Endodermal cell (in vitro differentiated cells): ENCODE measurements around the gene ACAN. TPM values are rescaled to one million over a fixed set of nuclear protein-coding genes. Genes with fewer than 3 reads are reported as not detected.

ENCODE experiments used
- DNase-seq: peaks from one replicate; pipeline ENCODE4 v3.0.0-alpha.2; 2017
- H3K27ac ChIP-seq: 2 replicates; pipeline ENCODE4 v1.5.1; 2013; ENCODE audit warnings: mild to moderate bottlenecking, low read depth, low read length, moderate library complexity
- H3K27me3 ChIP-seq: 2 replicates; pipeline ENCODE4 v1.6.1; 2013; ENCODE audit warnings: mild to moderate bottlenecking, low read length, moderate library complexity; ENCODE audit not compliant: insufficient read depth, control insufficient read depth, poor library complexity, severe bottlenecking
- H3K36me3 ChIP-seq: 2 replicates; pipeline ENCODE4 v1.7.0; 2013; ENCODE audit warnings: mild to moderate bottlenecking, low read length, moderate library complexity; ENCODE audit not compliant: control insufficient read depth, insufficient read depth
- H3K4me1 ChIP-seq: one replicate; pipeline ENCODE4 v1.7.0; 2013; ENCODE audit warnings: low read length; ENCODE audit not compliant: control insufficient read depth, insufficient read depth
- H3K4me3 ChIP-seq: 2 replicates; pipeline ENCODE4 v1.5.1; 2013; ENCODE audit warnings: mild to moderate bottlenecking, low read length, moderate library complexity
- H3K9ac ChIP-seq: 2 replicates; pipeline ENCODE4 v1.6.1; 2013; ENCODE audit warnings: mild to moderate bottlenecking, low read length, moderate library complexity; ENCODE audit not compliant: poor library complexity, severe bottlenecking; ENCODE audit errors: extremely low read depth
- H3K9me3 ChIP-seq: 2 replicates; pipeline ENCODE4 v1.6.1; 2013; ENCODE audit warnings: mild to moderate bottlenecking, low read length, moderate library complexity; ENCODE audit not compliant: control insufficient read depth
- H3K27ac Mint-ChIP-seq: 2 replicates; pipeline ENCODE4 v1.8.0; 2020; ENCODE audit warnings: mixed read lengths
- H3K27me3 Mint-ChIP-seq: 2 replicates; pipeline ENCODE4 v1.8.0; 2021; ENCODE audit warnings: mild to moderate bottlenecking, mixed read lengths; ENCODE audit not compliant: insufficient read depth
- H3K36me3 Mint-ChIP-seq: 2 replicates; pipeline ENCODE4 v1.8.0; 2020; ENCODE audit warnings: low read depth, mixed read lengths
- H3K4me1 Mint-ChIP-seq: 2 replicates; pipeline ENCODE4 v1.8.0; 2020; ENCODE audit warnings: mixed read lengths
- H3K4me3 Mint-ChIP-seq: 2 replicates; pipeline ENCODE4 v1.8.0; 2020; ENCODE audit warnings: mild to moderate bottlenecking, moderate library complexity, mixed read lengths
- H3K9me3 Mint-ChIP-seq: 2 replicates; pipeline ENCODE4 v1.8.0; 2020; ENCODE audit warnings: mild to moderate bottlenecking, mixed read lengths
- WGBS, 2 experiments: methylation state at CpG; one replicate each; pipeline versions ENCODE4 v1.1.5 to v1.1.7; 2013; ENCODE audit warnings: missing lambda C conversion rate in 2 of 2, mixed read lengths in 1 of 2; ENCODE audit not compliant: insufficient coverage in 1 of 2, insufficient read length in 1 of 2; 5-methylcytosine and 5-hydroxymethylcytosine counted together
- total RNA-seq, 2 donors: library from RNA; stranded (reverse); fragmentation: NEBNext Ultra II Directional in 1 of 2; extraction: Animal tissue kit (Norgen Biotek cat#: 25700) in 1 of 2; gene quantifications; 2 replicates in 1 of 2; 3 replicates in 1 of 2; pipeline ENCODE4 v1.2.1, GENCODE V29; 2021
- TF ChIP-seq, protein P1 (sequence below): fragments of 200-600 bp; sonication (generic); conservative IDR thresholded peaks from 2 replicates; pipeline ENCODE4 v1.5.0; 2021; ENCODE audit warnings: antibody characterized with exemption, mild to moderate bottlenecking

The ACAN gene
- total RNA-seq, 2 donors from 2014 or later, result 0.38 to 0.75 TPM

DNA sequence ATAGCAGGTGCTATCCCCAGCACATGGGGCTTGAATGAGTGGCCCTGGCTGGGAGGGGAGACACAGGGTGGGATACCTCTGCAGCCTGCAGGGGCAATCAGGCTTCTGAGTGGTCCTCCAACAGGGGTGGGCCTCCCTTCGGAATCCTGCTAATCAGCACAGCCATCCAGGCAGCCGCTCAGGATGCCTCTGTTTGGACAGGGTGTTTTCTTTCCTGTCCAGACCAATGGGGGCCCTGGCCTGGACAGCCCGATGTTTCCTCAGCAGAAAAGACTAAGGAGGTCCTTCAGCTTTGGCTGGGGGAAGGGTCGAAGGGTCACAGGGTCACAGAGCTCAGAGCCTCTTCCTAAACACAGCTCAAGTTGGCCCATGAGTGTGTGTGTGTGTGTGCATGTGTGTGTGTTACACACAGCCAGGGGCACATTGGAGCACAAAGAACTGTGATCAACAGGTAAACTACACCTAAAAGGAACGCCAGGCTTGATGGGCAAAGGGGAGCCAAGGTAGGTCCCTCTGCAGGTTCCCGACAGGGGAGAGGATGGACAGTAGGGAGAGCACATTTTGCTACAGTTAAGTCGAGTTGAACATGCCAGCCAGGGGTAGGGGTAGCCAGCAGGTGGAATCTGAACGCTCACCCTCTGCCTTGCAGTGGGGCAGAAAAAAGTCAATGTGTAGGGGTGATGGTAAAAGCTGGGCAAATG, 93.2 kb downstream of the ACAN start:
- no peak overlapping the region for H3K27ac ChIP-seq
- no peak for DNase-seq
- H3K9ac ChIP-seq, result no peak overlapping the region
- peaks cover 14% of the 10 kb centered on the region for H3K36me3 ChIP-seq
- H3K4me1 ChIP-seq, result no peaks in the 10 kb centered on the region
- H3K9me3 ChIP-seq, result no peaks in the 10 kb centered on the region
- no peaks in the 10 kb centered on the region for H3K9me3 Mint-ChIP-seq
- H3K4me3 Mint-ChIP-seq, result no peak overlapping the region
- H3K27ac Mint-ChIP-seq, result no peak overlapping the region
- 67 to 88% methylated on average over 4 to 8 of the region's 8 CpGs for WGBS, 2 experiments
- peaks cover 35% of the 10 kb centered on the region for H3K27me3 Mint-ChIP-seq
- H3K27me3 ChIP-seq, result peaks cover 34% of the 10 kb centered on the region
- TF ChIP-seq, protein P1, sequence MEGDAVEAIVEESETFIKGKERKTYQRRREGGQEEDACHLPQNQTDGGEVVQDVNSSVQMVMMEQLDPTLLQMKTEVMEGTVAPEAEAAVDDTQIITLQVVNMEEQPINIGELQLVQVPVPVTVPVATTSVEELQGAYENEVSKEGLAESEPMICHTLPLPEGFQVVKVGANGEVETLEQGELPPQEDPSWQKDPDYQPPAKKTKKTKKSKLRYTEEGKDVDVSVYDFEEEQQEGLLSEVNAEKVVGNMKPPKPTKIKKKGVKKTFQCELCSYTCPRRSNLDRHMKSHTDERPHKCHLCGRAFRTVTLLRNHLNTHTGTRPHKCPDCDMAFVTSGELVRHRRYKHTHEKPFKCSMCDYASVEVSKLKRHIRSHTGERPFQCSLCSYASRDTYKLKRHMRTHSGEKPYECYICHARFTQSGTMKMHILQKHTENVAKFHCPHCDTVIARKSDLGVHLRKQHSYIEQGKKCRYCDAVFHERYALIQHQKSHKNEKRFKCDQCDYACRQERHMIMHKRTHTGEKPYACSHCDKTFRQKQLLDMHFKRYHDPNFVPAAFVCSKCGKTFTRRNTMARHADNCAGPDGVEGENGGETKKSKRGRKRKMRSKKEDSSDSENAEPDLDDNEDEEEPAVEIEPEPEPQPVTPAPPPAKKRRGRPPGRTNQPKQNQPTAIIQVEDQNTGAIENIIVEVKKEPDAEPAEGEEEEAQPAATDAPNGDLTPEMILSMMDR, result no peak
- H3K36me3 Mint-ChIP-seq, result peaks cover 20% of the 10 kb centered on the region
- peaks cover 26% of the 10 kb centered on the region for H3K4me1 Mint-ChIP-seq
- H3K4me3 ChIP-seq, result no peak overlapping the region

GRCh38 chr15:88897142-88897455, 93.9 kb downstream of the ACAN start:
- no peak overlapping the region for H3K9ac ChIP-seq
- Mint-ChIP-seq H3K4me1 (peaks cover 26% of the 10 kb centered on the region), H3K9me3 (no peaks in the 10 kb centered on the region), H3K36me3 (peaks cover 26% of the 10 kb centered on the region), H3K4me3 (no peak overlapping the region), H3K27ac (no peak overlapping the region), H3K27me3 (peaks cover 35% of the 10 kb centered on the region)
- no peak for DNase-seq
- no peaks in the 10 kb centered on the region for H3K4me1 ChIP-seq
- H3K27ac ChIP-seq, result peak overlapping the region; percentile 22
- no peak overlapping the region for H3K4me3 ChIP-seq
- 80 to 92% methylated on average over 2 to 8 of the region's 8 CpGs for WGBS, 2 experiments
- TF ChIP-seq, protein P1, result no peak
- no peaks in the 10 kb centered on the region for H3K9me3 ChIP-seq
- H3K36me3 ChIP-seq, result peaks cover 20% of the 10 kb centered on the region
- peaks cover 34% of the 10 kb centered on the region for H3K27me3 ChIP-seq

- peaks cover 35% of the 10 kb centered on the region for H3K27me3 Mint-ChIP-seq
- 75 to 89% methylated on average over 6 to 12 of the region's 12 CpGs for WGBS, 2 experiments
- Histone ChIP-seq H3K27ac (no peak overlapping the region), H3K4me3 (no peak overlapping the region), H3K9ac (no peak overlapping the region), H3K27me3 (peaks cover 34% of the 10 kb centered on the region), H3K9me3 (no peaks in the 10 kb centered on the region), H3K4me1 (no peaks in the 10 kb centered on the region), H3K36me3 (peaks cover 25% of the 10 kb centered on the region)
- TF ChIP-seq, protein P1, result peak; percentile 39
- peaks cover 26% of the 10 kb centered on the region for H3K4me1 Mint-ChIP-seq
- peak; percentile 77 for DNase-seq
- no peak overlapping the region for H3K4me3 Mint-ChIP-seq
- no peaks in the 10 kb centered on the region for H3K9me3 Mint-ChIP-seq
- peak overlapping the region; percentile 85 for H3K27ac Mint-ChIP-seq
- peaks cover 32% of the 10 kb centered on the region for H3K36me3 Mint-ChIP-seq
These were observed 94.4 kb downstream of the ACAN start for GRCh38 chr15:88897456-88898194.
